Liver (tissue), 9 donors: ENCODE results near the gene VIM. TPM values are rescaled to one million over a fixed set of nuclear protein-coding genes. Genes with fewer than 3 reads are reported as not detected.

Experiments used
- DNase-seq: peaks from one replicate; pipeline ENCODE4 v3.0.0-alpha.2; 2017; ENCODE audit warnings: low spot score
- H3K27ac ChIP-seq, 2 donors: one replicate each; pipeline ENCODE4 v1.7.0; 2013; ENCODE audit warnings: inconsistent platforms in 2 of 2, low read length in 2 of 2, control low read depth in 1 of 2, low read depth in 1 of 2, mild to moderate bottlenecking in 1 of 2
- H3K27me3 ChIP-seq, 4 donors: one replicate each; pipeline versions ENCODE4 v1.6.1 to v1.7.0; 2013; ENCODE audit warnings: low read length in 3 of 4, inconsistent platforms in 1 of 4, mild to moderate bottlenecking in 1 of 4, moderate library complexity in 1 of 4; ENCODE audit not compliant: control insufficient read depth in 4 of 4, insufficient read depth in 4 of 4
- H3K36me3 ChIP-seq, 4 donors: one replicate each; pipeline versions ENCODE4 v1.6.1 to v1.7.0; 2013; ENCODE audit warnings: low read length in 3 of 4, mild to moderate bottlenecking in 3 of 4, low read depth in 1 of 4, moderate library complexity in 1 of 4; ENCODE audit not compliant: control insufficient read depth in 4 of 4, insufficient read depth in 3 of 4
- H3K4me1 ChIP-seq, 4 donors: one replicate each; pipeline versions ENCODE4 v1.6.1 to v1.7.0; 2013; ENCODE audit warnings: low read length in 3 of 4, mild to moderate bottlenecking in 3 of 4, moderate library complexity in 1 of 4; ENCODE audit not compliant: control insufficient read depth in 4 of 4, insufficient read depth in 4 of 4
- H3K4me3 ChIP-seq, 3 donors: one replicate each; pipeline versions ENCODE4 v1.6.1 to v1.7.0; 2013; ENCODE audit warnings: low read length in 3 of 3, control low read depth in 1 of 3, low read depth in 1 of 3, mild to moderate bottlenecking in 1 of 3
- H3K9ac ChIP-seq, 2 donors: one replicate each; pipeline ENCODE4 v1.7.0; 2013; ENCODE audit warnings: low read length in 2 of 2, mild to moderate bottlenecking in 2 of 2, moderate library complexity in 2 of 2, control low read depth in 1 of 2, low read depth in 1 of 2
- H3K9me3 ChIP-seq, 4 donors: one replicate each; pipeline versions ENCODE4 v1.6.1 to v1.7.0; 2013; ENCODE audit warnings: low read length in 3 of 4; ENCODE audit not compliant: control insufficient read depth in 4 of 4
- ATF3 ChIP-seq: IDR thresholded peaks from 2 replicates; pipeline ENCODE4 v1.6.1; 2016; ENCODE audit warnings: antibody characterized with exemption
- CTCF ChIP-seq: fragments of 150-350 bp; IDR thresholded peaks from 2 replicates; pipeline ENCODE4 v1.5.1; 2017; ENCODE audit warnings: improper control_type of control experiment, low read depth, low read length; ENCODE audit not compliant: missing input control
- EGR1 ChIP-seq, 2 donors: IDR thresholded peaks; 2 replicates each; pipeline ENCODE4 v1.6.1; 2016 to 2018; ENCODE audit warnings: antibody characterized with exemption in 2 of 2, low read depth in 2 of 2
- FOXA1 ChIP-seq: IDR thresholded peaks from 2 replicates; pipeline ENCODE4 v1.6.1; 2016; ENCODE audit warnings: antibody characterized with exemption
- GABPA ChIP-seq, 2 donors: IDR thresholded peaks in 1 of 2; conservative IDR thresholded peaks in 1 of 2; 2 replicates each; pipeline ENCODE4 v1.6.1; 2016; ENCODE audit warnings: antibody characterized with exemption in 2 of 2, mild to moderate bottlenecking in 1 of 2, moderate library complexity in 1 of 2
- HNF4G ChIP-seq: IDR thresholded peaks from 2 replicates; pipeline ENCODE4 v1.6.1; 2016; ENCODE audit warnings: antibody characterized with exemption
- JUND ChIP-seq, 2 donors: IDR thresholded peaks; 2 replicates each; pipeline ENCODE4 v1.6.1; 2016; ENCODE audit warnings: antibody characterized with exemption in 2 of 2
- REST ChIP-seq: IDR thresholded peaks from 2 replicates; pipeline ENCODE4 v1.6.1; 2016; ENCODE audit warnings: antibody characterized with exemption, mild to moderate bottlenecking
- RXRA ChIP-seq, 2 donors: IDR thresholded peaks; 2 replicates each; pipeline ENCODE4 v1.6.1; 2017 to 2018; ENCODE audit warnings: antibody characterized with exemption in 2 of 2, mild to moderate bottlenecking in 1 of 2
- TAF1 ChIP-seq: conservative IDR thresholded peaks from 2 replicates; pipeline ENCODE4 v1.6.1; 2016; ENCODE audit warnings: antibody characterized with exemption, mild to moderate bottlenecking
- YY1 ChIP-seq: IDR thresholded peaks from 2 replicates; pipeline ENCODE4 v1.6.1; 2016; ENCODE audit warnings: antibody characterized with exemption, mild to moderate bottlenecking
- ZBTB33 ChIP-seq: IDR thresholded peaks from 2 replicates; pipeline ENCODE4 v1.6.1; 2016; ENCODE audit warnings: antibody characterized with exemption
- WGBS: extraction: QIAGEN DNeasy Blood & Tissue Kit; methylation state at CpG from one replicate; pipeline ENCODE4 v1.1.7; 2013; 5-methylcytosine and 5-hydroxymethylcytosine counted together
- polyA plus RNA-seq, 2 donors: library from polyadenylated mRNA; stranded (reverse) in 1 of 2; unstranded in 1 of 2; fragments of 200-250 nt in 1 of 2; fragments of >200 nt in 1 of 2; fragmentation: Nextera tagmentation in 1 of 2; extraction: Ambion mirVana in 1 of 2; gene quantifications; one replicate each; pipeline versions ENCODE4 v1.2.1 to v1.2.3, GENCODE V29; 2013 to 2015
- total RNA-seq, 2 donors: library from RNA; depleted of rRNA; stranded (reverse); fragments of >200 nt; gene quantifications; one replicate each; pipeline ENCODE4 v1.2.3, GENCODE V29; 2014
- donor health status: healthy.
- donor health status: healthy.
- donor health status: healthy.
- donor health status: healthy.
- donor health status: healthy.

The VIM gene
- total and polyA plus RNA-seq, 4 donors, result 42.5 to 212 (median 100) TPM

GRCh38 chr10:17209881-17210280 is 18.2 kb upstream of the VIM start:
- Histone ChIP-seq H3K4me1 (no peaks in the 10 kb centered on the region), H3K36me3 (no peaks in the 10 kb centered on the region), H3K27ac (no peak overlapping the region), H3K9me3 (no peaks in the 10 kb centered on the region), H3K27me3 (no peaks in the 10 kb centered on the region), H3K9ac (no peak overlapping the region), H3K4me3 (no peak overlapping the region)
- no peak for TF ChIP-seq JUND (IDR thresholded peaks at IDR 0.05)
- no peak for TF ChIP-seq HNF4G
- no peak for TF ChIP-seq YY1
- no peak for TF ChIP-seq RXRA (IDR thresholded peaks at IDR 0.05)
- no peak for TF ChIP-seq EGR1 (IDR thresholded peaks at IDR 0.05; ENCODE audit: low read depth in 2 of 2)
- TF ChIP-seq ZBTB33, result no peak
- no peak for TF ChIP-seq REST
- DNase-seq, result no peak
- 70% methylated on average over 2 of the region's 2 CpGs for WGBS

- Histone ChIP-seq H3K9ac (no peak overlapping the region), H3K4me3 (no peak overlapping the region), H3K9me3 (no peaks in the 10 kb centered on the region), H3K27me3 (no peaks in the 10 kb centered on the region), H3K27ac (no peak overlapping the region), H3K4me1 (no peaks in the 10 kb centered on the region), H3K36me3 (no peaks in the 10 kb centered on the region)
- no peak for TF ChIP-seq ATF3
- no peak for TF ChIP-seq REST
- TF ChIP-seq CTCF, result no peak
- no peak for TF ChIP-seq HNF4G
- TF ChIP-seq FOXA1, result no peak
- no peak for TF ChIP-seq EGR1 (IDR thresholded peaks at IDR 0.05; ENCODE audit: low read depth in 2 of 2)
- no peak for TF ChIP-seq ZBTB33
- TF ChIP-seq TAF1, result no peak
- no peak for TF ChIP-seq GABPA (IDR thresholded peaks at IDR 0.05 in 1 of 2, conservative IDR thresholded peaks at IDR 0.05 in 1 of 2)
- DNase-seq, result no peak
- 73% methylated on average over 3 of the region's 3 CpGs for WGBS
Measured at GRCh38 chr10:17210361-17210760, 17.7 kb upstream of the VIM start.
